ENCODE data around the gene CCDC171. TPM values are rescaled to one million over a fixed set of nuclear protein-coding genes. Genes with fewer than 3 reads are reported as not detected.

Gene CCDC171
- total and polyA plus RNA-seq, 2 of the 13 experiments (the other 11 are each of a cell fraction or from before 2014, with no cell fraction given), result 0.95 to 2.5 TPM

DNA sequence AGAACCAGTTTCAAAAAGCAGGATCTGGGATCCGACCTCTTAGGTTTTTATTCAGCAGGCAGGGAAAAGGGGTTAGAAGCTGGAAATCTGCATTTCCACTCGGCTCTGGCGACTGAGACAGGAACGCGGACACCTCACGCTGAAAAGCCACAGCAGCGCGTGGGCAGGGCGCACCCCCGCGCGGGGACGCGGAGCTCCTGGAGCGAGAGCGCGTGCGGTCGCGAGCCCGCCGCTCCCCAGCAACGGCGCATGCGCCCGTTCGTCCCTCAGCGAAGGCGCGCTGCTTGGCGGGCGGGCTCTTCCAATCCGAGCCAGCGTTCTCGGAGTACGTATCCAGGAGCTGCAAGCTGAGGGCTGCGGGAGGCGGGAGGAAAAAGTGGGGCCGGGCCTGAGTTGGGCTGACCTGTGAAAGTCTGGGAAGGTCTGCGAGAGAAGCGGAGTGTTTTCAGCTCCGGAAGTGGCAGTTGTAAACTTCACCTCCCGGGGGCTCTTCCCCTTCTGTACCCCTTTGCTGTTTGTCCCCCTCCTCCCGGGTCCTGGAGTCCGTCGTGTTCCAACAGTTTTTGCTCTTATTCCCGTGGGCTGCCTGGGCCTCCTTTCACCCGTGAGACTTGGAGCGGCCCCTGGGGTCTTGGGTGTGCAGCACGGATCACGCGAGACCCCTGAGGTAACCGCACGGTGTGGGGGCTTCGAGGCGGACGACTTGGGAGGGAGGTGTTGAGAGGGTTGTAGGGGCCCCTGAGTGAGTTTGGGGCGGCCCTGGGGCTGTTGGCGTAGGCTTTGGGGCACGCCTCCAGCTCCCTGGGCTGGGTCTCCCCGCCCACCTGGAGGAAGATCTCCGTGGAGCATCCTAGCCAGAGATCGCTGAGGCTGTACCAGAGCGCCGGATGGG, at the start of gene CCDC171 (continued):
- TF ChIP-seq ELF1 (CRISPR knock-in tag; IDR thresholded peaks at IDR 0.05), result no peak; the same call in 1 of the 2 replicates
- 0 out of 2 replicates have a peak, but pooled peaks have one; percentile 10 for TF ChIP-seq ZNF782 (CRISPR knock-in tag; IDR thresholded peaks at IDR 0.05; ENCODE audit: borderline replicate concordance)
- TF ChIP-seq KMT2A (CRISPR knock-in tag; IDR thresholded peaks at IDR 0.05), result peak; percentile 62; the same call in 1 of the 2 replicates
- TF ChIP-seq, protein P1, sequence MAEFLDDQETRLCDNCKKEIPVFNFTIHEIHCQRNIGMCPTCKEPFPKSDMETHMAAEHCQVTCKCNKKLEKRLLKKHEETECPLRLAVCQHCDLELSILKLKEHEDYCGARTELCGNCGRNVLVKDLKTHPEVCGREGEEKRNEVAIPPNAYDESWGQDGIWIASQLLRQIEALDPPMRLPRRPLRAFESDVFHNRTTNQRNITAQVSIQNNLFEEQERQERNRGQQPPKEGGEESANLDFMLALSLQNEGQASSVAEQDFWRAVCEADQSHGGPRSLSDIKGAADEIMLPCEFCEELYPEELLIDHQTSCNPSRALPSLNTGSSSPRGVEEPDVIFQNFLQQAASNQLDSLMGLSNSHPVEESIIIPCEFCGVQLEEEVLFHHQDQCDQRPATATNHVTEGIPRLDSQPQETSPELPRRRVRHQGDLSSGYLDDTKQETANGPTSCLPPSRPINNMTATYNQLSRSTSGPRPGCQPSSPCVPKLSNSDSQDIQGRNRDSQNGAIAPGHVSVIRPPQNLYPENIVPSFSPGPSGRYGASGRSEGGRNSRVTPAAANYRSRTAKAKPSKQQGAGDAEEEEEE (CRISPR knock-in tag; IDR thresholded peaks at IDR 0.05; ENCODE audit: borderline replicate concordance), result no peak
- TF ChIP-seq SIX4 (CRISPR knock-in tag; IDR thresholded peaks at IDR 0.05), result peak; percentile 16; the same call in 1 of the 2 replicates
- no peak for TF ChIP-seq SCMH1 (CRISPR knock-in tag; IDR thresholded peaks at IDR 0.05; ENCODE audit: borderline replicate concordance)
- TF ChIP-seq MIER3 (CRISPR knock-in tag; IDR thresholded peaks at IDR 0.05; ENCODE audit: borderline replicate concordance), result 0 out of 2 replicates have a peak, but pooled peaks have one; percentile 46
- TF ChIP-seq PATZ1 (CRISPR knock-in tag; IDR thresholded peaks at IDR 0.05), result peak; percentile 49; the same call in 1 of the 2 replicates
- TF ChIP-seq ZFP91 (CRISPR knock-in tag; IDR thresholded peaks at IDR 0.05; ENCODE audit: borderline replicate concordance), result peak; percentile 85
- peak; percentile 64 for TF ChIP-seq KDM5A (IDR thresholded peaks at IDR 0.05; ENCODE audit: borderline replicate concordance, low read length)
- TF ChIP-seq NONO (IDR thresholded peaks at IDR 0.05), result no peak
- TF ChIP-seq NONO (CRISPR knock-in tag; conservative IDR thresholded peaks at IDR 0.05), result peak; percentile 62
- TF ChIP-seq MAZ (IDR thresholded peaks at IDR 0.05; ENCODE audit: borderline replicate concordance, low read depth, low read length), result no peak; the same call in none of the 2 replicates
- peak; percentile 69; the same call in 1 of the 2 replicates for TF ChIP-seq MAZ (CRISPR knock-in tag; IDR thresholded peaks at IDR 0.05; ENCODE audit: low read depth)
- peak; percentile 76 for TF ChIP-seq KAT8 (CRISPR knock-in tag; IDR thresholded peaks at IDR 0.05)
- peak; percentile 75; the same call in 1 of the 2 replicates for TF ChIP-seq ZNF788 (CRISPR knock-in tag; IDR thresholded peaks at IDR 0.05; ENCODE audit: borderline replicate concordance)
- 0 out of 2 replicates have a peak, but pooled peaks have one; percentile 37 for TF ChIP-seq TARDBP (CRISPR knock-in tag; IDR thresholded peaks at IDR 0.05)
- TF ChIP-seq ARID4A (CRISPR knock-in tag; IDR thresholded peaks at IDR 0.05; ENCODE audit: borderline replicate concordance), result peak; percentile 67; the same call in 1 of the 2 replicates

Data from HepG2 (cell line).